Upper lobe of left lung (tissue), 4 donors: ENCODE data around the gene PJA2.

Experiments
- CTCF ChIP-seq, 6 experiments: fragments of 450-650 bp in 4 of 6; fragments of 200-600 bp in 2 of 6; sonication (generic) in 2 of 6; IDR thresholded peaks; one replicate each; pipeline ENCODE4 v1.5.1; 2016 to 2019; ENCODE audit warnings: antibody characterized with exemption in 6 of 6
- POLR2AphosphoS5 ChIP-seq, 2 donors: sonication (generic); formaldehyde crosslinking; IDR thresholded peaks; one replicate each; pipeline ENCODE4 v1.5.1; 2017; ENCODE audit warnings: antibody characterized with exemption in 2 of 2

- TF ChIP-seq POLR2AphosphoS5 (IDR thresholded peaks at IDR 0.05) = no peak
- no peak for TF ChIP-seq CTCF (IDR thresholded peaks at IDR 0.05)
Measured at GRCh38 chr5:109347252-109347888, 62.4 kb downstream of the PJA2 start.
